Neural cell (in vitro differentiated cells): ENCODE data around the gene KSR2. TPM values are rescaled to one million over a fixed set of nuclear protein-coding genes. Genes with fewer than 3 reads are reported as not detected.

Experiments
- H2AFZ ChIP-seq: fragments of 200-600, 300-800 bp; sonication (generic), shearing (Covaris generic); 2 replicates; pipeline ENCODE4 v1.6.0; 2014; ENCODE audit warnings: low read depth, mild to moderate bottlenecking, antibody characterized with exemption, low read length, moderate library complexity
- H3F3A ChIP-seq: fragments of 200-600 bp; shearing (Covaris generic); 2 replicates; pipeline ENCODE4 v1.6.1; 2016; ENCODE audit warnings: mild to moderate bottlenecking, moderate library complexity, mixed read lengths, antibody characterized with exemption, low read length; ENCODE audit not compliant: insufficient read depth, poor library complexity, severe bottlenecking
- H3K27ac ChIP-seq: fragments of 200-600, 300-800 bp; sonication (generic), shearing (Covaris generic); 2 replicates; pipeline ENCODE4 v1.5.1; 2014; ENCODE audit warnings: mild to moderate bottlenecking, low read length, moderate library complexity
- H3K27me3 ChIP-seq: fragments of 300-800, 200-600 bp; sonication (generic), shearing (Covaris generic); 2 replicates; pipeline ENCODE4 v1.6.0; 2014; ENCODE audit warnings: mild to moderate bottlenecking, low read depth, low read length, moderate library complexity; ENCODE audit not compliant: insufficient read depth
- H3K36me3 ChIP-seq: fragments of 300-800, 200-600 bp; sonication (generic), shearing (Covaris generic); 2 replicates; pipeline ENCODE4 v1.5.1; 2014; ENCODE audit warnings: mild to moderate bottlenecking, antibody characterized with exemption, low read length, moderate library complexity; ENCODE audit not compliant: insufficient read depth
- H3K4me2 ChIP-seq: fragments of 300-800, 200-600 bp; sonication (generic), shearing (Covaris generic); 2 replicates; pipeline ENCODE4 v1.6.0; 2014; ENCODE audit warnings: mild to moderate bottlenecking, low read length
- H3K4me3 ChIP-seq: fragments of 300-800, 200-600 bp; sonication (generic), shearing (Covaris generic); 2 replicates; pipeline ENCODE4 v1.5.1; 2014; ENCODE audit warnings: mild to moderate bottlenecking, low read length, moderate library complexity
- H3K79me2 ChIP-seq: fragments of 200-600 bp; shearing (Covaris generic); replicated peaks from 2 replicates; pipeline ENCODE4 v1.6.0; 2014; ENCODE audit warnings: mild to moderate bottlenecking, low read length, moderate library complexity; ENCODE audit not compliant: insufficient read depth
- H3K9ac ChIP-seq: fragments of 300-800, 200-600 bp; sonication (generic), shearing (Covaris generic); 2 replicates; pipeline ENCODE4 v1.6.1; 2016; ENCODE audit warnings: mild to moderate bottlenecking, low read length, mixed read lengths
- H3K9me2 ChIP-seq: fragments of 200-600 bp; shearing (Covaris generic); 2 replicates; pipeline ENCODE4 v1.6.1; 2016; ENCODE audit warnings: mild to moderate bottlenecking, low read length, mixed read lengths; ENCODE audit not compliant: insufficient read depth
- H3K9me3 ChIP-seq: fragments of 200-600, 300-800 bp; sonication (generic), shearing (Covaris generic); 2 replicates; pipeline ENCODE4 v1.6.1; 2016; ENCODE audit warnings: mild to moderate bottlenecking, mixed run types, low read length, moderate library complexity, mixed read lengths
- H4K20me1 ChIP-seq: fragments of 200-600 bp; shearing (Covaris generic); 2 replicates; pipeline ENCODE4 v1.6.1; 2016; ENCODE audit warnings: mild to moderate bottlenecking, mixed run types; ENCODE audit not compliant: insufficient read depth
- CTCF ChIP-seq: fragments of 450-650 bp; IDR thresholded peaks from 2 replicates; pipeline ENCODE4 v1.5.1; 2014; ENCODE audit warnings: antibody characterized with exemption, mild to moderate bottlenecking, moderate library complexity; ENCODE audit not compliant: poor library complexity, severe bottlenecking
- EP300 ChIP-seq: fragments of 450-650 bp; conservative IDR thresholded peaks from 2 replicates; pipeline ENCODE4 v1.6.1; 2014; ENCODE audit warnings: antibody characterized with exemption, mild to moderate bottlenecking, moderate library complexity; ENCODE audit not compliant: poor library complexity, severe bottlenecking
- EZH2 ChIP-seq: fragments of 200-600, 300-800 bp; shearing (Covaris generic), sonication (generic); IDR thresholded peaks from 2 replicates; pipeline ENCODE4 v1.6.1; 2014; ENCODE audit warnings: antibody characterized with exemption, low read length, borderline replicate concordance, mild to moderate bottlenecking; ENCODE audit not compliant: insufficient read depth, poor library complexity, severe bottlenecking
- MXI1 ChIP-seq: fragments of 450-650 bp; conservative IDR thresholded peaks from 2 replicates; pipeline ENCODE4 v1.6.1; 2014; ENCODE audit warnings: antibody characterized with exemption, mild to moderate bottlenecking; ENCODE audit not compliant: poor library complexity, severe bottlenecking
- POLR2AphosphoS5 ChIP-seq: IDR thresholded peaks from 2 replicates; pipeline ENCODE4 v1.6.1; 2012
- RAD21 ChIP-seq: fragments of 450-650 bp; conservative IDR thresholded peaks from 2 replicates; pipeline ENCODE4 v1.6.1; 2014; ENCODE audit warnings: antibody characterized with exemption, mild to moderate bottlenecking, moderate library complexity
- REST ChIP-seq: IDR thresholded peaks from 2 replicates; pipeline ENCODE4 v1.6.1; 2012; ENCODE audit warnings: borderline replicate concordance
- SMC3 ChIP-seq: fragments of 450-650 bp; conservative IDR thresholded peaks from 2 replicates; pipeline ENCODE4 v1.6.1; 2014; ENCODE audit warnings: antibody characterized with exemption, mild to moderate bottlenecking, moderate library complexity; ENCODE audit not compliant: poor library complexity
- TAF1 ChIP-seq: IDR thresholded peaks from 2 replicates; pipeline ENCODE4 v1.6.1; 2012; ENCODE audit warnings: low read depth
- polyA plus RNA-seq: library from polyadenylated mRNA; depleted of rRNA; stranded (reverse); fragments of >200 nt; gene quantifications from 2 replicates; pipeline ENCODE4 v1.2.3, GENCODE V29; 2014

KSR2 gene
- polyA plus RNA-seq, 1 donor from 2014 or later, result 3.0 TPM

- Histone ChIP-seq H4K20me1 (no peaks in the 10 kb centered on the region), H3K79me2 (no peaks in the 10 kb centered on the region), H3K9me2 (no peaks in the 10 kb centered on the region), H3K4me2 (no peak overlapping the region), H2AFZ (no peak overlapping the region), H3K9ac (no peak overlapping the region), H3K27ac (no peak overlapping the region), H3F3A (no peaks in the 10 kb centered on the region), H3K9me3 (no peaks in the 10 kb centered on the region), H3K27me3 (no peaks in the 10 kb centered on the region), H3K36me3 (no peaks in the 10 kb centered on the region), H3K4me3 (no peak overlapping the region)
- TF ChIP-seq POLR2AphosphoS5 (no peak), REST (no peak), TAF1 (no peak), MXI1 (no peak), RAD21 (no peak), SMC3 (no peak), EZH2 (no peak), EP300 (no peak), CTCF (no peak)
Measured at GRCh38 chr12:117421987-117422386, 546.8 kb downstream of the KSR2 start.

GRCh38 chr12:117421068-117421752 is 547.6 kb downstream of the KSR2 start:
- no peaks in the 10 kb centered on the region for H3K9me2 ChIP-seq
- H3K4me2 ChIP-seq, result no peak overlapping the region
- no peaks in the 10 kb centered on the region for H3K36me3 ChIP-seq
- H2AFZ ChIP-seq, result no peak overlapping the region
- H3F3A ChIP-seq, result no peaks in the 10 kb centered on the region
- TF ChIP-seq POLR2AphosphoS5 (no peak), TAF1 (no peak)
- H3K9ac ChIP-seq, result no peak overlapping the region
- no peaks in the 10 kb centered on the region for H3K9me3 ChIP-seq
- no peak overlapping the region for H3K27ac ChIP-seq
- H4K20me1 ChIP-seq, result no peaks in the 10 kb centered on the region
- H3K4me3 ChIP-seq, result no peak overlapping the region
- no peaks in the 10 kb centered on the region for H3K27me3 ChIP-seq
- no peaks in the 10 kb centered on the region for H3K79me2 ChIP-seq
